Measurements from ENCODE around the gene DYNC1LI1.
"Not testable (repeated sequence)": the region's sequence is repeated elsewhere in the genome, so short reads cannot be mapped to it uniquely, and the experiment has no call there.

DYNC1LI1 gene

DNA sequence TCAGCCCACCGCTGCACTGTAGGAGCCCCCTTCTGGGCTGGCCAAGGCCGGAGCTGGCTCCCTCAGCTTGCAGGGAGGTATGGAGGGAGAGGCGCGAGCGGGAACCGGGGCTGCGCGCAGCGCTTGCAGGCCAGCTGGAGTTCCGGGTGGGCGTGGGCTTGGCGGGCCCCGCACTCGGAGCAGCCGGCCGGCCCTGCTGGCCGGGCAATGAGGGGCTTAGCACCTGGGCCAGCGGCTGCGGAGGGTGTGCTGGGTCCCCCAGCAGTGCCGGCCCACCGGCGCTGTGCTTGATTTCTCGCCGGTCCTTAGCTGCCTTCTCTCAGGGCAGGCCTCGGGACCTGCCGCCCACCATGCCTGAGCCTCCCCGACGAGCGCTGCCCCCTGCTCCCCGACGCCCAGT lies 8.0 kb upstream of the DYNC1LI1 start:
- DNase-seq: not testable (repeated sequence)

DNA sequence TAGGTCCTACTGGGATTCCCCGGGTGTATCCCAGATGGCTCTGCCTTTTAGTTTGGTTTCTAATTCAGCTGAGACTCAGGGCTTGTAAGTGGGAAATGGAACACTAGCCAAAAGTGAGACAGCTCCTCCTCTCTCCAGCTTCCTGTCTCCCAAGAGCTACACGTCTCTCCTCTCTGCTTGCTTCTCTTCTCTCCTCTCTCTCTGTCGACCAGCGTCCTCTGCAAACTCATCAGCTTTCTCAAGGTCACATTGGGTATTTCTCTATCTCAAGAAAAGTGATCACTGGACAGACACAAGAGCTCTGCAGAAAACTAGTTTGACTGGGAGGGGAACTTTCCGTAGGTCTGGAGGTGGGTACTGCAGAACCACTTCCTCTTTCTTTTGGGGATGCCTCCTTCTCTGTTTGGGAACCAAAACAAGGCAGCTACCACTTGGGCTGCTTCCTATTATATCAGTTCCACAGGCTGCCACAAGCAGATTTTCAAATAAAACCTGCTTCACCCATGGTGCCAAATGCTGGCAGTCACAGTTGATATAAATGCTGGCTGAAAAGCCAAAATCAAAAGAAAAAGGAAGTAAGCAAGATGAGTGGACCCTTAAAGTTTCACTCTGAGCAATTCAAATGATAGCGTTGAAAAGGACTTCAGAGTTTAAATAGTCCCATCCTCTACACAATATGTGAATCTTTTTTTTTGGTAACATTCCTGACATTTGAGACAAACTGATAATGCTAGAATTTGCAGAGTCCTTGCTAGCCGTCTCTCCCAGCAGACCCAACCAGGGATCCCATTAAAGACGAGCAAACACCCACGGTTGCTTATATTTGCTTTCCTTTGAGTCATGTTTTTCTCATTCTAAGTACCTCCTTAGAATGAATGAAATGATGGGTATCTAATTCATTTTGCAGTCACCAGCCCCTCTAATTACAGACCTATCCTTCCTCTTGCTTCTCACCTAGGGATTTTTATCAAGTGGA lies 7.2 kb upstream of the DYNC1LI1 start:
- no peak for DNase-seq

DNA sequence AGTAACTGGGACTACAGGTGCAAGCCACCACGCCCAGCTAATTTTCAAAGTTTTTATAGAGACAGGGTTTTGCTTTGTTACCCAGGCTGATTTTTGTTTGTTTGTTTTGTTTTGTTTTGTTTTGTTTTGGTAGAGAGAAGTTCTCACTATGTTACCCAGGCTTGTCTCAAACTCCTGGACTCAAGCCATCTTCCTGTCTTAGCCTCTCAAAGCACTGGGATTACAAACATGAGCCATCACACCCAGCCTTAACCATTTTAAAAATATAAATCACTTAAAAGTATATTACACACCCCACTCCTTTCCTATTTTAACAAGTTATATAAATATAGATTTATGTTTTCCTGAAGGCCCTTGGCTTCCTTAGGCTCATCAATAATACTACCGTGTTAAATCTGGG lies 6.5 kb upstream of the DYNC1LI1 start:
- no peak for DNase-seq

DNA sequence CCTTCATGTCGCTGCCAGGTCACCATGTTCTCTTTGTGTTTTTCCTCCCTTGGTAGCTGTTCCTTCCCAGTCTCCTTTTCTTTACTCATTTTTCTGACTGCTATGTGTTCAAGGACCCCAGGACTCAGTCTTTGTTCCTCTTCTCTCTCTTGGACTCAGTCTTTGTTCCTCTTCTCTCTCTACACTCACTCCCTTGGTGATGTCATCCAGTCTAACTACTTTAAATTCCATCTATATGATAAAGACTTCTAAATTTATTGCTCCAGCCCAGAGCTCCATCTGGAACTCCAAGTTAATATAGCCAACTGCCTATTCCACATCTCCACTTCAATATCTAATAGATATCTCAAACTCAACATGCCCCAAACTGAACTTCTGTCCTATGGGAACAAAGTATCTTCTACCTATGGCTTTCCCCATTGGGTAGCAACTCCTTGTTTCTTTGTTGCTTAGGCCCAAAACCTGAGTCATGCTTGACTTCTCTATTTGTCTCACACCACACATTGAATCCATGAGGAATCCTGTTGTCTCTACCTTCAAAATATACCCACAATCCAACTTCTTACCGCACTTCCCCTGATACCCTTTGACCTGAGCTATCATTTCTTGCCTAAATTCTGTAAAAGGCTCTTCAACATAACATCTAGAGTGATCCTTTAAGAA lies 4.9 kb upstream of the DYNC1LI1 start:
- no peak for DNase-seq

DNA sequence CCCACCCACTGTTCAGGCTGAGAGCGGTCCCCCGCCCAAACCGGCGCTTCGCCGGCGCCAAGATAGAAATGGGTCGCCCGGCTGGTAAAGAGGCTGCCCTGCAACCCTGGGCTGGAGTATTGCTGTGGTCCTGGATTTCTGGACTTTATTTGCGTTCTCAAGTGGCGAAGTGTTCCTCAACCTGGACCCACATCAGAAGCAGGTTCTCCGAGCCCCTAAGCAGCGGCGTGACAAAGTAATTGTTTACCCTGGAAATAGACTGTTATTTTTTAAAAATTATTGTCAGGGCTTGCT lies 481 bp upstream of the DYNC1LI1 start:
- DNase-seq: no peak

DNA sequence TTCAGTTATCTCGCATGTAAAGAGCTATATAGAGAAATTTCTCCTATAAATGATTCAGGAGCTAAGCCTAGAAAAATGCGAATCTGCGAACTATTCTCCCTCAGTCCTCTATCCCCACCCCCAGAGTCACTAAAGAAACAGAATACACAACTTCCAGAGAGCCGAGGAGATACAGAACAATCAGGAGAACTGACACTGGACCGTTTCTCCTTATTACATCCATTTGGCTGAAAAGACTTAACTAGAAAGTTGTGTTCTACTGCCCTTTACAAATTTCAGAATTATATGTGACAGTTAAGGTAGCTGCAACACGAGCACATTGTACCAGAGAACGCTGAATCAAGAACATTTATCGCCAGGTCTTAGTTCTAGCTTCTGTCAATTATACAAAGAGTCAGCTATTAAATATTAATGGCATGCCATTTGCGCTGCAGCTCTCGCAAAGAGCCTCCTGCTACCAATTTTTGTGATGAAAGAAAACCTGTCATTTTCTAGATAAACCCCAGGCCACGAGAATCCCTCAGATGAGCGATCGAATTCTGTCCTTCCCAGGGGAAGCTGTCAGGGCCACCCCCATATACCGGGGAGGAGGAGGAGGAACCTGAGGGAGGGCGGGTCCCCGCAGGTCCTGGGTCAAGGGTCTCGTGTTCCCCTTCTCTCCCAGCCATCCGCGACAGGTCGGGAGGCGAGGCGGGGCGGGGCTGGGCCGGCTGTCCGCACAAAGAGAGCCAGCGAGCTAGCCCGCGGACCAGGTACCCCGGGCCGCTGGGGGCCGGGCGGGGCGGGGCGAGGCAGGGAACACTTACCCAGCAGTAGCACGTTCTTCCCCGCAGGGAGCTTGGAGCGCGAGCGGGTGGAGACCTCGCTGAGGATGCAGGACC lies 878 bp downstream of the DYNC1LI1 start:
- DNase-seq: no peak

DNA sequence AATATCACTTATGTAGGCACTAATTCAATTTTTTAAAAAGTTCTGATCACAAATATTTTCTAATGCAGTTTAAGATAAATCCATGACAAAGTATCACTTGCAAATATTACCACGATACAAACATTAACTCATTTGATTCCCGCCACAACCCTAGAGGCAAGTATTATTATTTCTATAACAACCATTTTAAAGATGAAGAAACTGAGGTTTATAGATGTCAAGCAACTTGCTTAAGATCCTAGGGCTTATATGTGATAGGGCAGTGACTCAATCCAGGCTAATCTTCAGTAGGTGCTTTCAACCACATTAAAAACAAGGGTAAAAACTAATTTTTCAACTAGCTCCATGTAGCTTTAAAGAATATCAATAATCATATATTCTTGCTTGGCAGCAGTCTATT lies 1.7 kb downstream of the DYNC1LI1 start:
- DNase-seq: no peak

DNA sequence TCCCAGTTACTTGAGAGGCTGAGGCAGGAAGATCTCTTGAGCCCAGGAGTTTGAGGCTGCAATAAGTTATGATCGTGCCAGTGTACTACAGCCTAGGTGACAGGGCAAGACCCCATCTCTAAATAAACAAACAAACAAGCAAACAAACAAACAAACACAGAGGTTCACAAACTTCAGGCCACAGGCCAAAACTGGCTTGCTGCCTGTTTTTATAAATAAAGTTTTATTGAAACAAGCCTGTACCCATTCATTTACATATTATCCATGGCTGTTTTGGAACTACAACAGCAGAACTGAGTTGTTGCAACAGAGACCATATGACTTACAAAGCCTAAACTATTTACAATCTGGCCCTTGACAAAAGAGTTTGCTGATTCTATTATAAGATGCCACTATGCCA lies 6.5 kb downstream of the DYNC1LI1 start:
- no peak for DNase-seq

DNA sequence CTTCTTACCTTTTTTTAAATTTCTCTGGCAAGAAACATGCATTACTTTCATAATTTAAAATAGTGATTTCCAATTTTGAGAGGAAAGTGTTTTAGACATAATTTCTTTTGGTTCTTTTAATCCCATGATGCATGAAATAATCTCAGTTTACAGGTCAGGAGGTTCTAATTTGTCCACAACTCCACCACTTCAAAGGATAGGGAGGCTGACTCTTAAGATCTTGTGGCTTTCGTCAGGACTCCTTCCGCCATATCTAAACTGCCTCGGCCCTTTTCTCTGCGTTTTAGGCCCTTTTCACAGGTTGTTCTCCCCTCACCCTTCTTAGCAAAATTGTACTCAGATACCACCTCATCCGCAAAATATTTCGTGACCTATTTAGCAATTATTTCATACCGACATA lies 8.0 kb downstream of the DYNC1LI1 start:
- DNase-seq: no peak

DNA sequence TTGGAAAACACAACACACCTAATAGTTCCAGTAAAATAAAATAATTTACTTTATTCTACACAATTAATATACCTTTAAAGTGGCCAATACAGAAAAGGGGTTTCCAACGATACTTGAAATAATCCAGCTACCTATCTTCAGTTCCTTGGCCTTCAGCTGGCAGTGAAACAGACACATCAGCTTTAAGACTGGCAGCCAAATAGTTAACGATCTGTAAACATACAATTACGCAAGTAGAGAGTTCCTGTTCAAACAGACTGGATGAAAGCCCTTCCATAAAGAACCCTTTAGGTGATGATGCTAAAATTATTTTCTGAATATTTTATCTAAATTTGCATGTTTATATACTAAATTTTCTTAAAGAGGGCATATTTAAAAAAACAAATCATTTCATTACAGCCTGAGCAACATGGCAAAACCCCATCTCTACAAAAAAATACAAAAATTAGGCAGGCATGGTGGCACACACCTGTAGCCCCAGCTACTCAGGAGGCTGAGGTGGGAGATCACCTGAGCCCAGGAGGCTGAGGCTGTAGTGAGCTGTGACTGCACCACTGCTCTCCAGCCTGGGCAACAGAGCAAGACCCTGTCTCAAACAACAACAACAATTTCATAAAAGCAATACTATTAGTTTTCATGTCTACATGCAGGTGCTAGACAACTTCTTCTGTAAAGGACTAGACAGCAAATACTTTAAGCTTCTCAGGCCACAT lies 12.9 kb downstream of the DYNC1LI1 start:
- peak; percentile 77 for DNase-seq

DNA sequence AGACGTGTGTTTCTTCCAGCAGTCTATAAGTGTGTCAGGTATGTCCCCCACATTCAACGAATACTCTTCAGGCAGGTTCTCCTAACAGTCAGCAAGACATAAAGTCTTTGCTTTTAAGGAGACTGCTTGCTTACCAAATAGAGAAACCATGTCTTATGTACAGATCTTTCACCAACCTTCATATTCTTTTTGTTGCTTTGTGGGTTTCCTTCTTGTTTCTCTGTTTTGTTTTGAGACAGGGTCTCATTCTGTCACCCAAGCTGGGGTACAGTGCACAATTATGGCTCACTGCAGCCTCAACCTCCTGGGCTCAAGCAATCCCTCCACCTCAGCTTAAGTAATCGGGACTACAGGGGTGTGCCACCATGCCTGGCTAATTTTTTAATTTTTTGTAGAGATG lies 14.3 kb downstream of the DYNC1LI1 start:
- DNase-seq: no peak

DNA sequence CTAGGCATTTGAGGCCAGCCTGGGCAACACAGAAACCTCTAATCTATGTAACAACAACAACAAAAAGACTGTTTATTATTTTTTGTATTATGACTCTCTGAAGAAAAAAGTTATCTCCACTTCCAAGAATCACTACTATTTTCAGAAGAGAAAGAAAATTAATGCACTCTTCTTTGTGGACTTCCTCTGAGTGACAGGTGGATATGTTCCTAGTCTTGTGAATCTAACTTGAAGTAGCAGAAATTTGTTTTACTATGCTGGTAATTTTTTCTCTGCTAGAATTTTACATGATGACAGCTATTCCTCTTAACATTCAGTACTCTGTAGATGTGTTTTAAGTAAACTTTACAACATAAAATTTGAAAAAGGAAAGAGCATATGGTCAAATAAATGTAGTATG lies 16.7 kb downstream of the DYNC1LI1 start:
- no peak for DNase-seq

DNA sequence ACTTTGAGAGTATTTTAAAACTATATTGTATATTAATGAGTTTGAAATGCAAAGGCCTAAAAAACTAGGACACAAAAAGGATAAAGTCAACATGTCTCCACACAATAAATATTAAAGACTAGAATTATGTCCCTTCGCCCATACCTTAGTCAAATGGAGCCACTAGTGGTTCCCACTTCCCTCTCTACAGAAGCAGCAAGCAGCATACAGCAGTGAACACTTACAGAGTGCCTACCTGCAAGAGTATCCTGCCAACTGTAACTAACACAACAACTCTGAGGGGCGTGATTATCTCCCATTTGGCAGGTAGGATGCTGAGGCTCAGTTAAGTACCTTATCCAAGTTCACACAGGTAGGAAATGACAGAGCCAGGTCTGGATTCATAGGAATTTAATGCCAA lies 17.2 kb downstream of the DYNC1LI1 start:
- no peak for DNase-seq

DNA sequence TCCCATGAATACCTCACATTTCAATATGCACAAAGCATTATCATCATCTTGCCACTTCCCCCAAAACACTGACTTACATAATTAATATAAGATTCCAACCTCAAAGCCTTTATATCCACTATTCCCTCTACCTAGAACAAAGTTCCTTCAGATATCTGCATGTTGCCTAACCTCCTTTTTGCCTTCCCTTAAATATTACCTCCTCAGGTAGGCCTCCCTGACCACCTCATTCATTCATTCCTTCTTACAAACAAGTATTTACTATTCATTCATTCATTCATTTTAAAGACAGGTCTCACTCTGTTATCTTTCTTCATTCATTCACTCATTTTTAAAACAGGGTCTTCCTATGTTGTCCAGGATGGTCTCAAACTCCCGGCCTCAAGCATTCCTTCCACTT lies 18.6 kb downstream of the DYNC1LI1 start:
- DNase-seq: no peak

DNA sequence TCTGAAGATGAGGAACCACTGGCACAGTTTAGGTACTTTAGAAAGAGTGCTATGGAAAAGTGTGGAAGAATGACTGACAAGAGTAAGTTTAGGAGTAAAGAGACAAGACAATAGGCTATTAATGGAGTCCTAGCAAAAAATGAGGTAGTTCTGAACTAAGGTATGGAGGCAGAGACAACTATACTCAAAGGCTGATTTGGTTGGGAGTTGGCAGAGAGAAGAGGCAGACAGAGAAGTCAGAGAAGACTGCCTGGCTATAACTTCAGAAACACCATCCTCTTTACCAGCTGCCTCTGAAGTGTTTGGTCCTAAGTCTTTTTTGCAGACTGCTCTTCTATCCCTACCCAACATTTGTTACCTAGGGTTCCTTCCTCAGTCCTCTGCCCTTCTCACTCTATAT lies 19.2 kb downstream of the DYNC1LI1 start:
- DNase-seq: no peak

DNA sequence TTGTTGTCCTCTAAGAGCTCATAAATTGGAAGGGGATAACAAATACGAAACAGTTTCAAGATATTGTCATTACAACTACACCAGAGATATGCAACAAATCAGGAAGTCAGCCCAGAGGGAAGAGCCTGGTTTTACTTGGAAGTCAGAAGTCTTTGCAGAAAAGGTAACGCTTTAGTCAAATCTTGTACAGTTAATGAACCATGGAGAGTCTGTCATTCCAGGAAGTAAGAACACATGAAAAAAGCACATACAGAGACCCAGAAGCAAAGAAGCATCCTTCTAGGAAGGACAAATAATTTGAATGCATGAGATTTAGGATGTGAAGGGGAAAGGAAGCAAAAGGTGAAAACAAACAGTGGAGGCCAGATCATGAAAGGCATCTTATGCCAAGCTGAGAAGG lies 19.6 kb downstream of the DYNC1LI1 start:
- no peak for DNase-seq

DNA sequence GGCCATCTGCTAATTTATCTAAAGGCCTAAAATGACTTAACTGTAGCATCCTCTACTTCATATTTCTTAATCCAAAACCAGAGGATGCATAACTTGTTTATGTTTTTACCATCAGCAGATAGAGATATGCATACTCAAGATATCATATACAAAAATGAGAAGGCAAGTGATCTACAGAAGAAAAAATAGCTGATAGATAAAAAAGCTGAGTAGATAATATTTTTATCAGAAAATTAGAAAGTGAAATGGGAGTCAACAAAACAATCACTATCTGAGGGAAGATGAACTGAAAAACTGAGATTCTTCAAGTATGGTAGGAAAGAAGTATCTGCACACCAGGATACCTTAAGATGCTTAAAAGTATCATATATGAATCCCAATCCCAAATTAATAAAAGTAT lies 25.4 kb downstream of the DYNC1LI1 start:
- no peak for DNase-seq

DNA sequence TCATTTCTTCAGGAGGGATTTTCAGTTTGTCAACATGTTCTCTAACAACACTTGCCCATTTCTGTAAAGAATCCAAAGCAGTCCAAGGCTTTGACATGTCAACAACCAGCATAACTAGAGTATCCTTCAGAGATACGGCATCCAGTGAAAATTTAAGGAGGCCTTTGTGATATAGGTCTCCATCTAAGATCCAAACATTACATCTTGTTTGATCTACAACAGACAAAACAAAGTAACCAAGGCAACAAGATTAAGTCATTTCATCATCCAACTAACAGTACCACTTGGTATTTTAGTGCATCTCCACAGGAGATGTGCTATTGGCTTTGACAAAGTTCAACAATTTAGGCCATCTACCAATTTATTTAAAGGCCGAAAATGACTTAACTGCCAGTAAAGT lies 25.8 kb downstream of the DYNC1LI1 start:
- no peak for DNase-seq

DNA sequence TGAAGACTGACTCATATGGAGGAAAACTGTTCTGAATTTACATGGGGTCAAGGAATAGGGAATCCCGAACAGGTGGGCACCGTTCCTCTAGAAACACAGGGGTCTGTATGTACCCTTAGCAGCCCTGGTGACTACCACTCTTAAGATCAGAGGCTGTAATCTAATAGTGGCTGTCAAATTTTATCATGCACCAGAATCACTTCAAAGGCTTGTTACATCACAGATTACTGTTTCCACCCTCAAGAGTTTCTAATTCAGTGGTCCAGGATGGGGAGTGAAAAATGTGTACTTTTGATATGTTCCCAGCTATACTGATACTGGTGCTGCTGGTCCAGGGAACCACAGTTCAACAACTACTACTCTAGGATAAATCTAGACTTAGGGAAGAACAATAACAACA lies 27.9 kb downstream of the DYNC1LI1 start:
- no peak for DNase-seq

DNA sequence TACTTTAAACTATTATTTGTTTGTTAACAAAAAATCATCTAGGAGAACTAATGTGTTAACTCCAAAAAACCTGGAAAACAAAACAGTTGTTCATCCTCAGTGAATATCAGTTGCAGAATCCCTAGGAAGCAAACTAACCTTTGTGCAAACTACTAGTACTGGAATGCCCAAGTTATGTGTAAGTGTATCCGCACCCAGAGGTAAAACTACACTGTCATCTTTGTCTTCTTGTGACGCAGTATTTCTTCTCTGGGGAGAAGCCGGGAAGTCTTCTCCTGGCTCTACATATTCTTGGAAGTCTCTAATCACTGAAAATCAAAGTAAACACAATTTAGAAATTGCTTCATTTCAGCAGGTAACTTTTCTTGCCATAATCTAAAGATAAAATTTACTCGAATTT lies 29.8 kb downstream of the DYNC1LI1 start:
- DNase-seq: no peak

DNA sequence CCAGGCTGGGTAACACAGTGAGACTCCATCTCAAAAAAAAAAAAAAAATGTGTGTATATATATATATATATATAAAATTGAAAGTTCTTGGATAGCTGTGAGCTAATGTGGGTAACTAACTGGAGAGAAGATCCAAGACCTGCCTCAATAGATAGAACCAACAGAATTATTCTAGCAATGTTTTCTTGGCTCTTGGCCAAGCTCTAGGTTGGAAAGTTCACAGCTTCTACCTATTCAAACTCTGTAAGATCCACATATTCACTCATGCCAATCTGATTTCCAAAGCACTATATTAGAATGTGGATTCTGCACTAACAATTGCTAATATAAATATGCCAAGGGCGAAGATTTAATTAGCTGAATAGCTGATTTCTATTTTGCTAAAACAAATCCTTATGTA lies 38.2 kb downstream of the DYNC1LI1 start:
- no peak for DNase-seq

DNA sequence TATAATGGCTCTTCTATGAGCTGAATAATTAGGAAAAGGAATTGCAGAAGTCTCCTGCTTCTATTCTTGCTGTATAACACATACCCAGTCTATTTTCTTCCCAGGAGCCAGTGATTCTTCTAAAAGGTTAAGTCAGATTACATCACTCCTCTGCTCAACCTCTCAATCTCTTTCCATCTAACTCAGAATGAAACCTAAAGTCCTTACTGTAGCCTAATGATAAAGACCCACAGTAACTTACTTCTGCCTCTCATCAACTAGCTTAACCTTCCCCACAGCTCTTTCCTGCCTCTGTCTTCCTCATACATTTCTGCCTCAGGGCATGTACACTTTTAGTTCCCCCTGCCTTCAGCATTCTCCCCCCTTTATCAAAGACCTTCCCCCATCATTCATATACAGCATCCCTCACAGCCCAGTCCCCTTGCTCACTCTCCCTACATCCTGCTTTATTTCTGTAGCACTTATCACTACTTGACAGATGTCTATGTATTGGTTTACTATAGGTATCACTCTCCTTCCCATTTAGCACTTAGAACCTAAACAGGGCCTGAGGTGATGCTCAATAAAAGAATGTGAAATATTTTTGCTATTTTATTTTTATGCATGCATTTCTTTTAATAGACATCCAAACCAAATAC lies 39.5 kb downstream of the DYNC1LI1 start:
- DNase-seq: no peak

DNA sequence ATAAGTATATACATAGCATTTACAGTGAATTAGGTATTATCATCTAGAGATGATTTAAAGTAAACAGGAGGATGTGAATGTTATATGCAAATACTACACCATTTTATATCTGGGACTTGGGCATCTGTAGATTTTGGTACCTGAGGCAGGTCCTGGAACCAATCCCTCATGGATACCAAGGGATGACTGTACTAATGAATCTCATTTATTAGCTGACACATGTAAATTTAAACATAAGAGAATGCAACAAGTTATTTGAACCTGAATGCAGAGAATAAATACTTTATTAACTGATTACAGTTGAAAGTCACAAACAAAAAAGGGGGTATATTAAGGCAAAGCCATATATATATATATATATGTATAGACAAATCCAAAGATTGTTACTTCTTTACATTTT lies 44.9 kb downstream of the DYNC1LI1 start:
- DNase-seq: no peak
